ENCODE results near the gene TNIP1.

- no peak for TF ChIP-seq POLR2A (IDR thresholded peaks at IDR 0.05)
- TF ChIP-seq CTCF (IDR thresholded peaks at IDR 0.05) = no peak
- TF ChIP-seq EP300 (IDR thresholded peaks at IDR 0.05) = no peak
- TF ChIP-seq POLR2AphosphoS5 (IDR thresholded peaks at IDR 0.05) = no peak
Observed at GRCh38 chr5:151113651-151114050, 32.8 kb upstream of the TNIP1 start.

All from stomach (tissue), 4 donors.